Activated CD4-positive, CD25-positive, alpha-beta regulatory T cell treated with anti-CD3 and anti-CD28 coated beads, Interleukin-2, amount 50 U/mL, for 16 hours (primary cell): ENCODE data around the gene CT45A1.
"Not testable (repeated sequence)": the region's sequence is repeated elsewhere in the genome, so short reads cannot be mapped to it uniquely, and the experiment has no call there.

ENCODE experiments used
- DNase-seq: peaks from one replicate; pipeline ENCODE4 v3.0.0-alpha.2; 2020; ENCODE audit warnings: low read depth, low spot score

The CT45A1 gene, protein sequence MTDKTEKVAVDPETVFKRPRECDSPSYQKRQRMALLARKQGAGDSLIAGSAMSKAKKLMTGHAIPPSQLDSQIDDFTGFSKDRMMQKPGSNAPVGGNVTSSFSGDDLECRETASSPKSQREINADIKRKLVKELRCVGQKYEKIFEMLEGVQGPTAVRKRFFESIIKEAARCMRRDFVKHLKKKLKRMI

DNA sequence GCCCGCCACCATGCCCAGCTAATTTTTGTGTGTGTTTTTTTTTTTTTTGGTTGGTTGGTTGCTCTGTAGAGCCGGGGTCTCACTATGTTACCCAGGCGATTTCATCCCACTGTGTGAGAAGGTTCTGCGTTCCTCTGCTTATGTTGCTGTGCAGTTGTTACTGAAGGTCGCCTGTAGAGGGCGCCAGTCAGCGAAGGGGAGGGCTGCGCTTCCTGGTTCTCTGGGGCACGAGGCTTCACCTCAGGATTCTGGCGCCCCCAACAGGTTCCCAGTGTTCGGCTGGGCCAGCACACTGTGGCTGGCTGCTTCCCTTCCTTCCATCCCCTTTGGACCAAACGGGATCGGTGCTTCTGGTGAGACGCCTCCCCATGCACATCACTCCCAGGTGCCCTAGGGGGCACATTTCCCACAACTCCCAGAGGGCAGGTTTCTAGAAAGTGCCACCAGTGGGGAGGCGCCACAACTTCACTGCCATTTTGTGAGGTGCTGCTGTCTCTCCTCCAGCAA lies at the start of gene CT45A1:
Gene CT45A1 (plus strand): TSS at position 457 of the 507 bp plus-strand sequence. CDS start 5,302 bp downstream, outside the sequence.
- not testable (repeated sequence) for DNase-seq

DNA sequence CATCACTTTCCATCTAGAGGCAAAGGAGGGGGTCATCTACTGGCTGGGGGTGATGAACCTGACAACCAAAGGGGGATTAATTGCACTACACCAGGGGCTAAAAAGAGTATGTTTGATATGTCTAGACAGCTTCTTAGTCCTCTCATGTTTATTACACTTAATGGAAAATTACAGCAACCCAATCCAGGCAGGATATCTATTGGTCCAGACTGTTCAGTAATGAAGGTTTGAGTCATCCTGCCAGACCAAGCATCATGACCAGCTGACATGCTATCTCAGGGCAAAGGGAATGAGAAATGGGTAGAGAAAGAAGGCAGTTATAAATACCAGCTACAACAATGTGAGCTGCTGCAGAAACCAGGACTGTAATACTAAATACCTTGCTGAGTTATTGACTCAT lies 40.5 kb upstream of the CT45A1 start:
- not testable (repeated sequence) for DNase-seq

DNA sequence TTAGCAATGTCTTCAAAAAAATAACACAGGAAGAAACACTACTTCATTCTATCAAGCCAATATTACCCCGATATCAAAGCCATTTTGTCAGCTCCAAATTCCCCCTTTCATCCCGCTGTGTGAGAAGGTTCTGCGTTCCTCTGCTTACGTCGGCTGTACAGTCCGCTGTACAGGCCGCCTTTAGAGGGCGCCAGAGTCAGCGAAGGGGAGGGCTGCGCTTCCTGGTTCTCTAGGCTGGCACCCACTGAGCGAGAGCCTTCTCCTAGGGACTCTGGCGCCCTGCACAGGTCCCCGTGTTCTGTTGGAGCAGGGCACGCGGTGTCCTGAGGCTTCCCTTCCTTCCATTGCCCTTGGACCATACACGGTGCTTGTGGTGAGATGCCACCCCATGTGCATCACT lies 25.3 kb upstream of the CT45A1 start:
- DNase-seq, result no peak

DNA sequence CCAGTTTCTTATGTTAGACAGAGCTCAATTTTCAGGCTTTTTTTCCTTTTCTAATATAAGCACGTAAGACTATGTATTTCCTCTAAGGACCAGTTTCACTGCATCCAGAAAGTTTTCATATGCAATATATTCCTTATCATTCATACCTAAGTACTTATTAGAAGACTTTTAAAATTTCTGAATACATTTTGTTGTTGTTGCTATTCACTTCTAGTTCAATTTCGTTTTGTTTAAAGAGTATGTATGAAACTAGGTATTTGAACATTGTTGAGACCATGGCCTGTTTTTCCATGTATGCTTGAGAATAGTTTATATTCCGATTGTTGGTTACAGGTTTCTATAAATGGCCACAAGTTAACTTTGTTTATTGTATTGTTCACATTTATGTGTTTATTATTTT lies 18.0 kb upstream of the CT45A1 start:
- DNase-seq, result no peak

DNA sequence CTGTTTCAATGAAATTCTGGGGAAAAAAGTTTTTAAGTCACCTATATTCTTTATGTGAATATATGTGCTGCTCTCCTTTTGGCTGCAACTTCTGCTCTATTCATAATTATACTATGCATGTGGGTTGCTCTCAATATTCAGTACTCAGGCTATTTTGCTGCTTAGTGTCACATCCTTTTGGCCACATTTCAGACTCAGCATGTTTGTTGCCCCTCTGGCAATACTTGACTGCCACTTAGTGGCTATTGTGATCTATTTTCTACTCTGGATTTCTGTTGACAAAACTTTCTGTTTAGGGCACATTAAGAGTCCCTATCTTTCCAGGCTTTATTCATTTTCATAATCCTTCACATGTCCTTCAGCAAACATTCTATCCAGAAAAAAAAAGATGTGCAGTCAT lies 15.8 kb upstream of the CT45A1 start:
- DNase-seq, result no peak

DNA sequence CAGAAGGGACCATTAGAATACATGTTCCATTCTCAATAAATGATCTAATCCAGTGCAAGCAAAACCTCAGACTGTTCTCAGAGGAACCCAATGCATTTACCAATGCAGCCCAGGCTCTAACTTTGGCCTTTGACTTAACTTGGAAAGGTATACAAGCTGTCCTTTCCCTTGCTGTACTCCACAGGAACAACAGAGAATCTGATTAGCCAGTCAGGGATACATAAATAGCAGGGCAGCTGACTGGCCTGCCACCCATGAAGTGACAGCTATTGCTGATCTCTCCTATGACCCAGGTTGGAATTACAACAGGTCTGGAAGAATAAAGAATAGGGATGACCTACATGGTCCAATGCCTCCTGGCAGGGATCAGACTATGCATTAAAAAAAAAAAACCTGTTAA lies 14.5 kb upstream of the CT45A1 start:
- no peak for DNase-seq

DNA sequence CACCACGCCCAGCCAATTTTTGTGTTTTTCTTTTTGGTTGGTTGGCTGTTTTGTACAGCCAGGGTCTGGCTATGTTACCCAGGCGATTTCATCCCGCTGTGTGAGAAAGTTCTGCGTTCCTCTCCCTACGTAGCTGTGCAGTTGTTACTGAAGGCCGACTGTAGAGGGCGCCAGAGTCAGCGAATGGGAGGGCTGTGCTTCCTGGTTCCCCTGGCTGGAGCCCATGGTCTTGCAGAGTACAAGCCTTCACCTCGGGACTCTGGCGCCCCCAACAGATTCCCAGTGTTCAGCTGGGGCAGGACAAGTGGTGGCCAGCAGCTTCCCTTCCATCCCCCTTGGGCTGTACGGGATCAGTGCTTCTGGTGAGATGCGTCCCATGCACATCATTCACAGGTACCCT lies 5.6 kb upstream of the CT45A1 start:
- no peak for DNase-seq

DNA sequence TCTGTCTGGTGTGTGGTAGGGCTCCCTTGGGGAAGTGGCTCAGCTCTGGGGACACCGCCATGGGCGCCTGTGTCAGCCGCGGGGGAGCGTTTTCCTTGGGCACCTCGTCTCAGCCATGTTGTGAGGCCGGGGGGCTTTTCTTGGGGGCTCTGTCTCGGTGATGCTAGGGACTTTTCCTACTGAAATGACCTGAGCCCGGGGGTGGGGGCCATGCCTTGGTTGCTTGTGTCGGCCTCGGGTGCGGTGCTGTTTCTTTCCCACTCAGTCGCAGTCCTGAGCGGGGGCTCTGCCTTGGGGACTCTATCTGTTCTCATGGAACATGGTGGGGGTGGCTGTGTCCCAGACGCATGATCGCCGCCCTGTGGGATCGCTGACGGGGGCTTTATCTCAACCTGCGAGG lies 356 bp downstream of the CT45A1 start:
- DNase-seq, result no peak

DNA sequence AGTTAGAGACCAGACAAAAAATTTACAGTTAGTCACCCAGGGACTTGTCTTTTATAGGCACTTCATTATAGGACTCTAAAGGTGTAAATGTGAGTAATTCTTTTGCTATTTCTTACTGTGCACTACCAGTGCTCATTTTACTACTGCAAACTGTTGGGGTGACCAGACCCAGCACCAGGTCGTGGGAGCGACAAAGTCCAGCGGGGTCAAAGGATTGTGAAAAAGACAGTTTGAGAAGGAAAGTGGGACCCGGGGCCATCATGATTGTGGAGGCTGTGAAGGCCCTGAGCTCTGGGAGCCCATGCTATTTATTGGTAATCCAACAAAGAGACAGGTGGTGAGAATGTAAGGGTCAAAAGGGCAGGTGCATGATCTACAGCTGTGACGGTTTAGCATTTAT lies 21.2 kb downstream of the CT45A1 start:
- not testable (repeated sequence) for DNase-seq

DNA sequence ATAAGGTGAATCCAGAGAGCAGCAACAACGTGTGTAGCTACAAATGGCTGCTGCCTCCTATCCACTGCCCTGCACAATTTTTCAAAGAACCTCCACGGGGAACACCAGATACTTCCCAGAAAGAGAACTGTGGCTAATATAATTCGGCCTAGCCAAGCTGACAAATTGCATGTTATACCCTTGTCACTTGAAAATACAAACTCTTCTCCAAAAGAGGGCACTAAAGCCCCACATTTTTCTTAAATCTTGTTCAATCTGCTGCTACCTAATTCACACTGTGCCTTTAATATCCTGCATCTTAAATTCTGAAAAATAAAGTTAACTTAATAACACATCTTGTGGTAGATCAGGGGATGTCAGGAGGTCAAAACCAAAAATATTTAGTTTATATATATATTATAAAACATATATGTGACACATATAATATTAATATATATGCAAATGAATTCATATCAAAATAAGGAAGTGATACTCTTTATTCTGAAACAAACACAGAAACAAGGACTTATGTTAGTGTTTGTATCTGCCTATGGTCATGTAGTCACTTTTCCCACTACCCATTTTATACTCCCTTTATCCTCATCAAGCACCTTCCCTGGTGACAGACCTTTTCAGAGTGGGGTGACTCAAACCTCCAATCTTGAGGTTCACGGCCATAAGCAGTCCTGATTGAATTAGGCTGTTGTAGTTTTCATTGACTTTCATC lies 24.1 kb downstream of the CT45A1 start:
- no peak for DNase-seq

DNA sequence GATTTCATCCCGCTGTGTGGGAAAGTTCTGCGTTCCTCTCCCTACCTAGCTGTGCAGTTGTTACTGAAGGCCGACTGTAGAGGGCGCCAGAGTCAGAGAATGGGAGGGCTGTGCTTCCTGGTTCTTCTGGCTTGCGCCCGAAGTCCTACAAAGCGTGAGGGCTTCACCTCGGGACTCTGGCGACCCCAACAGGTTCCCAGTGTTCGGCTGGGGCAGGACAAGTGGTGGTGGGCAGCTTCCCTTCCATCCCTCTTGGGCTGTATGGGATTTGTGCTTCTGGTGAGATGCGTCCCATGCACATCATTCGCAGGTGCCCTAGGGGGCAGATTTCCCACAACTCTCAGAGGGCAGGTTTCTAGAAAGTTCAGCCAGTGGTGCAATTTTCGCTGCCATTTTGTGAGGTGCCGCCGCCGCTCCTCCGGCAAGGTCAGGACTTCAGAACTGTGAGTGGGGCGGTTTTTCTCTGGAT lies 27.3 kb downstream of the CT45A1 start:
- no peak for DNase-seq

DNA sequence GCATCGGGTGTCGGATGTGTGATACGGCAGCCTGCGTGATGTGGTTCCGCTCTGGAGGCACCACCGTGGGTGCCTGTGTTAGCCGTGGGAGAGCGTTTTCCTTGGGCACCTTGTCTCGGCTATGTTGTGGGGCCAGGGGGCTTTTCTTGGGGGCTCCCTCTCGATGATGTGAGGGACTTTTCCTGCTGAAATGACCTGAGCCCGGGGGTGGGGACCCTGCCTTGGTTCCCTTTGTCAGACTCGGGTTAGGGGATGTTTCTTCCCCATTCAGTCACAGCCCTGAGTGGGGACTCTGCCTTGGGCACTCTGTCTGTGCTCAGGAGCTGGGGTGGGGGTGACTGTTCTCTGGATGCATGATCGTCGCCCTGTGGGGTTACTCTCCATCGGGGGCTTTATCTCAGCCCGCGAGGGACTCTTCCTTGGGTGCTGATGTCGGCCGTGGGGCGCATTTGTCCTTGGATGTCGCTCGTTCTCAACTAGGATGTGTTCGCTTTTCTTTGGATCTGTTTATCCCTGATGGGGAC lies 27.8 kb downstream of the CT45A1 start:
- DNase-seq, result no peak

DNA sequence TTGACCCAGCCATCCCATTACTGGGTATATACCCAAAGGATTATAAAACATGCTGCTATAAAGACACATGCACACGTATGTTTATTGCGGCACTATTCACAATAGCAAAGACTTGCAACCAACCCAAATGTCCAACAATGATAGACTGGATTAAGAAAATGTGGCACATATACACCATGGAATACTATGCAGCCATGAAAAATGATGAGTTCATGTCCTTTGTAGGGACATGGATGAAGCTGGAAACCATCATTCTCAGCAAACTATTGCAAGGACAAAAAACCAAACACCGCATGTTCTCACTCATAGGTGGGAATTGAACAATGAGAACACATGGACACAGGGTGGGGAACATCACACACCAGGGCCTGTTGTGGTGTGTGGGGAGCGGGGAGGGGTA lies 31.3 kb downstream of the CT45A1 start:
- not testable (repeated sequence) for DNase-seq

DNA sequence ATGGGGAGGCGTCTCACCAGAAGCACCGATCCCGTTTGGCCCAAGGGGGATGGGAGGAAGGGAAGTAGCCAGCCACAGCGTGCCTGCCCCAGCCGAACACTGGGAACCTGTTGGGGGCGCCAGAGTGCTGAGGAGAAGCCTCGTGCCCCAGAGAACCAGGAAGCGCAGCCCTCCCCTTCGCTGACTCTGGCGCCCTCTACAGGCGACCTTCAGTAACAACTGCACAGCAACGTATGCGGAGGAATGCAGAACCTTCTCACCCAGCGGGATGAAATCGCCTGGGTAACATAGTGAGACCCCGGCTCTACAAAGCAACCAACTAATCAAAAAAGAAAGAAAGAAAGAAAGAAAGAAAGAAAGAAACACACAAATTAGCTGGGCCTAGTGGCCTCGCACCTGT lies 54.7 kb downstream of the CT45A1 start, which contains the start of gene CT45A3:
Gene CT45A3 (minus strand): TSS at position 101 of the 400 bp plus-strand sequence. CDS start 3,747 bp downstream, outside the sequence.
- DNase-seq, result not testable (repeated sequence)
